ENCODE data around the gene RAB40B. TPM values are rescaled to one million over a fixed set of nuclear protein-coding genes. Genes with fewer than 3 reads are reported as not detected.

The RAB40B gene
- total and polyA plus RNA-seq, 2 of the 13 experiments (the other 11 are each of a cell fraction or from before 2014, with no cell fraction given): 6.2 to 6.5 TPM

- no peaks in the 10 kb centered on the region for H3K36me3 ChIP-seq (replicated peaks in 1 of 2; ENCODE audit: control insufficient read depth in 1 of 2, insufficient read depth in 2 of 2, low read length in 2 of 2)
- no peak for ATAC-seq
- no peaks in the 10 kb centered on the region for H3K79me2 ChIP-seq (ENCODE audit: insufficient read depth, low read length)
- peaks cover 11% of the 10 kb centered on the region for H3K4me1 ChIP-seq (ENCODE audit: insufficient read depth, low read length)
- intact Hi-C loops (cut with micrococcal nuclease; ENCODE audit: unreplicated experiment): no loop called here
- H3K4me3 ChIP-seq (replicated peaks in 1 of 3; ENCODE audit: insufficient read depth in 1 of 3, low read depth in 2 of 3, low read length in 3 of 3): no peak overlapping the region
- H2AFZ ChIP-seq (ENCODE audit: low read length): no peak overlapping the region
- WGBS (ENCODE audit: low lambda C conversion rate): 91% methylated on average over 7 of the region's 17 CpGs
- H3K27ac ChIP-seq (ENCODE audit: extremely low read length, insufficient read depth, low read length): no peak overlapping the region
- no peak overlapping the region for H3K9ac ChIP-seq (ENCODE audit: insufficient read depth, low read depth, low read length)
- TF ChIP-seq MYNN (CRISPR knock-in tag; IDR thresholded peaks at IDR 0.05; ENCODE audit: low read depth) (no peak), ZNF773 (CRISPR knock-in tag; IDR thresholded peaks at IDR 0.05; ENCODE audit: borderline replicate concordance) (no peak)
- ChIA-PET POLR2A (no interaction called here), CTCF (ENCODE audit: low intra/inter-chr PET ratio, low total read pairs) (no interaction called here)
- in situ Hi-C loops (cut with HindIII; ENCODE audit: extremely low pct_ligation_motif_present, low pct_unique_long_range_greater_than_20kb): no loop called here
- no peaks in the 10 kb centered on the region for H4K20me1 ChIP-seq (ENCODE audit: insufficient read depth, low read length)
- H3K4me2 ChIP-seq (ENCODE audit: low read depth, low read length): no peak overlapping the region
- H3K27me3 ChIP-seq (ENCODE audit: control insufficient read depth in 1 of 2, insufficient read depth in 2 of 2, low read length in 2 of 2): no peaks in the 10 kb centered on the region
- no peaks in the 10 kb centered on the region for H3K9me3 ChIP-seq (ENCODE audit: low read length)
- BruUV-seq (replicated peaks): no TSS peak
- DNase-seq (ENCODE audit: low spot score): no peak
- FAIRE-seq: no peak
Measured at GRCh38 chr17:82664276-82664575, 34.3 kb downstream of the RAB40B start.

- ChIA-PET POLR2A (no interaction called here), CTCF (ENCODE audit: low intra/inter-chr PET ratio, low total read pairs) (no interaction called here)
- DNase-seq (ENCODE audit: low spot score): no peak
- TF ChIP-seq ZNF747 (CRISPR knock-in tag; IDR thresholded peaks at IDR 0.05; ENCODE audit: borderline replicate concordance) (no peak), ZFP36 (IDR thresholded peaks at IDR 0.05; ENCODE audit: borderline replicate concordance, low read depth, low read length, partially characterized antibody) (no peak), CENPX (CRISPR knock-in tag; IDR thresholded peaks at IDR 0.05) (no peak), ZNF782 (CRISPR knock-in tag; IDR thresholded peaks at IDR 0.05; ENCODE audit: borderline replicate concordance) (no peak), RBAK (CRISPR knock-in tag; IDR thresholded peaks at IDR 0.05) (no peak), PRPF4 (IDR thresholded peaks at IDR 0.05; ENCODE audit: low read depth, low read length, poor library complexity, severe bottlenecking) (no peak), ZBTB3 (CRISPR knock-in tag; IDR thresholded peaks at IDR 0.05; ENCODE audit: borderline replicate concordance, low read depth) (no peak), SNAI1 (CRISPR knock-in tag; IDR thresholded peaks at IDR 0.05; ENCODE audit: borderline replicate concordance) (no peak), TFDP2 (CRISPR knock-in tag; IDR thresholded peaks at IDR 0.05) (no peak), ZNF383 (CRISPR knock-in tag; IDR thresholded peaks at IDR 0.05; ENCODE audit: borderline replicate concordance) (no peak), MBD4 (IDR thresholded peaks at IDR 0.05; ENCODE audit: borderline replicate concordance, low read length) (no peak)
- BruUV-seq (replicated peaks): no TSS peak
- no peak for ATAC-seq
- Histone ChIP-seq H3K4me1 (ENCODE audit: insufficient read depth, low read length) (peaks cover 5% of the 10 kb centered on the region), H3K79me2 (ENCODE audit: insufficient read depth, low read length) (no peaks in the 10 kb centered on the region), H3K27me3 (ENCODE audit: control insufficient read depth in 1 of 2, insufficient read depth in 2 of 2, low read length in 2 of 2) (no peaks in the 10 kb centered on the region), H3K4me2 (ENCODE audit: low read depth, low read length) (no peak overlapping the region), H4K20me1 (ENCODE audit: insufficient read depth, low read length) (no peaks in the 10 kb centered on the region), H3K4me3 (replicated peaks in 1 of 3; ENCODE audit: insufficient read depth in 1 of 3, low read depth in 2 of 3, low read length in 3 of 3) (no peak overlapping the region), H3K9me3 (ENCODE audit: low read length) (no peaks in the 10 kb centered on the region), H3K27ac (ENCODE audit: extremely low read length, insufficient read depth, low read length) (no peak overlapping the region), H3K36me3 (replicated peaks in 1 of 2; ENCODE audit: control insufficient read depth in 1 of 2, insufficient read depth in 2 of 2, low read length in 2 of 2) (no peaks in the 10 kb centered on the region), H3K9ac (ENCODE audit: insufficient read depth, low read depth, low read length) (no peak overlapping the region), H2AFZ (ENCODE audit: low read length) (no peak overlapping the region)
- no peak for FAIRE-seq
- in situ Hi-C loops (cut with HindIII; ENCODE audit: extremely low pct_ligation_motif_present, low pct_unique_long_range_greater_than_20kb) (no loop called here), intact Hi-C loops (cut with micrococcal nuclease; ENCODE audit: unreplicated experiment) (no loop called here)
- 77% methylated on average over 36 of the region's 39 CpGs for WGBS (ENCODE audit: low lambda C conversion rate)
Measured at GRCh38 chr17:82663381-82664275, 34.9 kb downstream of the RAB40B start.
